Smooth muscle cell (in vitro differentiated cells): ENCODE results near the gene SMIM28. TPM values are rescaled to one million over a fixed set of nuclear protein-coding genes. Genes with fewer than 3 reads are reported as not detected.

ENCODE experiments used
- DNase-seq: peaks from one replicate; lab custom pipeline; 2025; ENCODE audit not compliant: unreplicated experiment; lab: John Stamatoyannopoulos, UW
- H2AFZ ChIP-seq: fragments of 200-600 bp; sonication (generic); 2 replicates; pipeline ENCODE4 v1.6.0; 2016; ENCODE audit warnings: antibody characterized with exemption, low read depth, mild to moderate bottlenecking
- H3F3A ChIP-seq: fragments of 200-600 bp; sonication (generic); 2 replicates; pipeline ENCODE4 v1.6.0; 2017; ENCODE audit warnings: antibody characterized with exemption, low read depth
- H3K27ac ChIP-seq: fragments of 200-600 bp; sonication (generic); 2 replicates; pipeline ENCODE4 v1.5.1; 2016; ENCODE audit warnings: low read depth, mild to moderate bottlenecking
- H3K27me3 ChIP-seq: fragments of 200-600 bp; sonication (generic); 2 replicates; pipeline ENCODE4 v1.6.1; 2016; ENCODE audit warnings: low read depth, mild to moderate bottlenecking
- H3K36me3 ChIP-seq: fragments of 200-600 bp; sonication (generic); 2 replicates; pipeline ENCODE4 v1.5.1; 2016; ENCODE audit warnings: low read depth
- H3K4me1 ChIP-seq: fragments of 200-600 bp; sonication (generic); 2 replicates; pipeline ENCODE4 v1.5.1; 2016; ENCODE audit warnings: low read depth
- H3K4me2 ChIP-seq: fragments of 200-600 bp; sonication (generic); 2 replicates; pipeline ENCODE4 v1.6.0; 2016; ENCODE audit warnings: mild to moderate bottlenecking
- H3K4me3 ChIP-seq: fragments of 200-600 bp; sonication (generic); 2 replicates; pipeline ENCODE4 v1.5.1; 2016; ENCODE audit warnings: mild to moderate bottlenecking
- H3K79me2 ChIP-seq: fragments of 200-600 bp; sonication (generic); 2 replicates; pipeline ENCODE4 v1.6.0; 2016; ENCODE audit warnings: low read depth, mild to moderate bottlenecking
- H3K9ac ChIP-seq: fragments of 200-600 bp; sonication (generic); 2 replicates; pipeline ENCODE4 v1.6.0; 2016; ENCODE audit warnings: low read depth
- H3K9me3 ChIP-seq: fragments of 200-600 bp; sonication (generic); replicated peaks from 2 replicates; pipeline ENCODE4 v1.5.1; 2016; ENCODE audit warnings: low read depth
- H4K20me1 ChIP-seq: fragments of 200-600 bp; sonication (generic); 2 replicates; pipeline ENCODE4 v1.6.0; 2016; ENCODE audit warnings: low read depth
- CTCF ChIP-seq: fragments of 200-600 bp; sonication (generic); IDR thresholded peaks from 2 replicates; pipeline ENCODE4 v1.5.1; 2017; ENCODE audit warnings: borderline replicate concordance, mild to moderate bottlenecking, antibody characterized with exemption; ENCODE audit not compliant: insufficient read depth, poor library complexity, severe bottlenecking
- WGBS: methylation state at CpG from one replicate; pipeline ENCODE4 v1.1.7; 2016; ENCODE audit warnings: low lambda C conversion rate; 5-methylcytosine and 5-hydroxymethylcytosine counted together
- polyA plus RNA-seq: library from polyadenylated mRNA; unstranded; fragments of >200 nt; fragmentation: Nextera tagmentation; extraction: Ambion mirVana; gene quantifications from 2 replicates; pipeline ENCODE4 v1.2.1, GENCODE V29; 2016
- total RNA-seq: library from RNA; depleted of rRNA; stranded (reverse); fragments of >200 nt; gene quantifications from 2 replicates; pipeline ENCODE4 v1.2.3, GENCODE V29; 2014

Gene SMIM28
- total and polyA plus RNA-seq, 2 experiments from 2014 or later: not detected

GRCh38 chr6:138343112-138343511 lies 34.6 kb upstream of the SMIM28 start:
- TF ChIP-seq CTCF: no peak
- H3K4me1 ChIP-seq: no peaks in the 10 kb centered on the region
- H3K4me2 ChIP-seq: no peak overlapping the region
- H3F3A ChIP-seq: no peaks in the 10 kb centered on the region
- H3K36me3 ChIP-seq: no peaks in the 10 kb centered on the region
- no peak for DNase-seq
- no peaks in the 10 kb centered on the region for H4K20me1 ChIP-seq
- H3K4me3 ChIP-seq: no peak overlapping the region
- H2AFZ ChIP-seq: no peak overlapping the region
- H3K9ac ChIP-seq: no peak overlapping the region
- no peaks in the 10 kb centered on the region for H3K79me2 ChIP-seq
- H3K27ac ChIP-seq: no peak overlapping the region
- H3K9me3 ChIP-seq: no peaks in the 10 kb centered on the region
- peaks cover 7% of the 10 kb centered on the region for H3K27me3 ChIP-seq

- Histone ChIP-seq H3F3A (no peaks in the 10 kb centered on the region), H3K27ac (no peak overlapping the region), H3K36me3 (no peaks in the 10 kb centered on the region), H3K4me1 (no peaks in the 10 kb centered on the region), H3K4me2 (no peak overlapping the region), H4K20me1 (no peaks in the 10 kb centered on the region), H3K27me3 (peaks cover under 1% of the 10 kb centered on the region), H3K79me2 (no peaks in the 10 kb centered on the region), H3K9me3 (no peaks in the 10 kb centered on the region), H2AFZ (no peak overlapping the region), H3K4me3 (no peak overlapping the region), H3K9ac (no peak overlapping the region)
- no peak for DNase-seq
- WGBS: 88% methylated on average over 2 of the region's 2 CpGs
- TF ChIP-seq CTCF: no peak
These were observed 32.0 kb upstream of the SMIM28 start for GRCh38 chr6:138345565-138346285.

GRCh38 chr6:138346302-138347195 lies 31.2 kb upstream of the SMIM28 start:
- no peaks in the 10 kb centered on the region for H3K27me3 ChIP-seq
- H3K27ac ChIP-seq: no peak overlapping the region
- no peaks in the 10 kb centered on the region for H3K9me3 ChIP-seq
- DNase-seq: no peak
- H3K4me3 ChIP-seq: no peak overlapping the region
- no peaks in the 10 kb centered on the region for H3K36me3 ChIP-seq
- H2AFZ ChIP-seq: no peak overlapping the region
- no peaks in the 10 kb centered on the region for H3F3A ChIP-seq
- no peaks in the 10 kb centered on the region for H3K79me2 ChIP-seq
- WGBS: 71% methylated on average over 2 of the region's 2 CpGs
- H3K9ac ChIP-seq: no peak overlapping the region
- no peaks in the 10 kb centered on the region for H3K4me1 ChIP-seq
- no peak overlapping the region for H3K4me2 ChIP-seq
- no peak for TF ChIP-seq CTCF
- H4K20me1 ChIP-seq: no peaks in the 10 kb centered on the region
